ENCODE measurements around the gene CGB7. TPM values are rescaled to one million over a fixed set of nuclear protein-coding genes. Genes with fewer than 3 reads are reported as not detected.

Gene CGB7
- total and polyA plus RNA-seq, 2 experiments from 2014 or later: 0.32 to 0.97 TPM

GRCh38 chr19:49058562-49058961, 1.0 kb upstream of the CGB7 start:
- Histone ChIP-seq H4K20me1 (replicated peaks; ENCODE audit: insufficient read depth) (no peaks in the 10 kb centered on the region), H3K4me1 (ENCODE audit: insufficient read depth) (peaks cover 15% of the 10 kb centered on the region), H3F3A (replicated peaks; ENCODE audit: low read depth) (no peaks in the 10 kb centered on the region), H3K79me2 (replicated peaks; ENCODE audit: insufficient read depth) (no peaks in the 10 kb centered on the region), H3K27me3 (ENCODE audit: insufficient read depth) (peaks cover 63% of the 10 kb centered on the region), H3K36me3 (ENCODE audit: insufficient read depth) (no peaks in the 10 kb centered on the region), H3K27ac (ENCODE audit: low read depth) (no peak overlapping the region), H3K9me2 (ENCODE audit: insufficient read depth) (no peaks in the 10 kb centered on the region), H3K4me3 (peak overlapping the region; percentile 73; the same call in 1 of the 2 replicates), H2AFZ (no peak overlapping the region), H3K4me2 (peak overlapping the region; percentile 95; the same call in 1 of the 2 replicates)
- ATAC-seq (peak; percentile 23), DNase-seq (ENCODE audit: low spot score) (no peak)
- no peaks in the 10 kb centered on the region; the same call in 2 of the 3 replicates for H3K9me3 Mint-ChIP-seq
- H3K4me3 Mint-ChIP-seq: no peak overlapping the region
- H3K36me3 Mint-ChIP-seq (ENCODE audit: low read depth): no peaks in the 10 kb centered on the region
- H3K4me1 Mint-ChIP-seq: peaks cover 15% of the 10 kb centered on the region
- no peak overlapping the region for H3K27ac Mint-ChIP-seq
- no peak for TF ChIP-seq NANOG (IDR thresholded peaks at IDR 0.05; ENCODE audit: borderline replicate concordance)
- TF ChIP-seq ZNF114 (CRISPR knock-in tag; IDR thresholded peaks at IDR 0.05): no peak
- TF ChIP-seq EZH2 (IDR thresholded peaks at IDR 0.05; ENCODE audit: low read depth, unreplicated experiment): no peak
- no peak for TF ChIP-seq ZNF331 (CRISPR knock-in tag; IDR thresholded peaks at IDR 0.05; ENCODE audit: low read depth)
- TF ChIP-seq STAT1 (IDR thresholded peaks at IDR 0.05; ENCODE audit: unreplicated experiment): no peak
- no peak for TF ChIP-seq CTCF (conservative IDR thresholded peaks at IDR 0.05; ENCODE audit: low read depth in 2 of 2)
- TF ChIP-seq ETS1 (IDR thresholded peaks at IDR 0.05): no peak
- TF ChIP-seq EZH2phosphoT487 (IDR thresholded peaks at IDR 0.05; ENCODE audit: unreplicated experiment): no peak
- TF ChIP-seq CREB1 (CRISPR knock-in tag; IDR thresholded peaks at IDR 0.05; ENCODE audit: low read depth): no peak
- no peak for TF ChIP-seq REST (IDR thresholded peaks at IDR 0.05; ENCODE audit: unreplicated experiment)
- TF ChIP-seq JUNB (IDR thresholded peaks at IDR 0.05; ENCODE audit: unreplicated experiment): no peak
- TF ChIP-seq POLR2AphosphoS5 (IDR thresholded peaks at IDR 0.05; ENCODE audit: low read depth): no peak
- TF ChIP-seq ZNF462 (CRISPR knock-in tag; IDR thresholded peaks at IDR 0.05): no peak
- peaks cover 56% of the 10 kb centered on the region for H3K27me3 Mint-ChIP-seq (ENCODE audit: insufficient read depth, low read depth, poor library complexity)

All from GM23338 (cell line).